HepG2 (cell line): ENCODE measurements around the gene COL8A2. TPM values are rescaled to one million over a fixed set of nuclear protein-coding genes. Genes with fewer than 3 reads are reported as not detected.
A peak's percentile ranks its signal among the peaks of the same experiment; 100 is the strongest.

Experiments used
- BHLHE40 ChIP-seq: IDR thresholded peaks from 2 replicates; pipeline ENCODE4 v1.6.1; 2011; ENCODE audit warnings: low read length, improper control_type of control experiment
- CENPT ChIP-seq: sonication (generic); formaldehyde crosslinking; IDR thresholded peaks from 2 replicates; pipeline ENCODE4 v1.8.0; 2022; ENCODE audit warnings: low read depth, mild to moderate bottlenecking, moderate library complexity, missing genetic modification reagents
- CREB1 ChIP-seq, 2 experiments: fragments of 450-650 bp in 1 of 2; IDR thresholded peaks; 2 replicates each; pipeline ENCODE4 v1.6.1; 2016 to 2017; ENCODE audit warnings: control low read depth in 1 of 2, mild to moderate bottlenecking in 1 of 2, missing compliant biosample characterization in 1 of 2, missing genetic modification characterization in 1 of 2
- DMAP1 ChIP-seq: IDR thresholded peaks from 2 replicates; pipeline ENCODE4 v1.6.1; 2016
- HNF1B ChIP-seq: sonication (generic); formaldehyde crosslinking; IDR thresholded peaks from 2 replicates; pipeline ENCODE4 v1.5.1; 2020; ENCODE audit warnings: mild to moderate bottlenecking, moderate library complexity, missing genetic modification reagents
- MLLT10 ChIP-seq: sonication (generic); formaldehyde crosslinking; IDR thresholded peaks from 2 replicates; pipeline ENCODE4 v1.4.0; 2020; ENCODE audit warnings: missing genetic modification reagents
- PHB2 ChIP-seq: fragments of 450-650 bp; IDR thresholded peaks from 2 replicates; pipeline ENCODE4 v1.6.1; 2018; ENCODE audit not compliant: partially characterized antibody
- RCOR2 ChIP-seq: IDR thresholded peaks from 2 replicates; pipeline ENCODE4 v1.6.1; 2016; ENCODE audit warnings: missing biosample characterization, missing genetic modification reagents
- SNAPC2 ChIP-seq: sonication (generic); formaldehyde crosslinking; IDR thresholded peaks from 2 replicates; pipeline ENCODE4 v1.8.1; 2022; ENCODE audit warnings: mild to moderate bottlenecking, missing genetic modification reagents
- TCF7 ChIP-seq: sonication (generic); IDR thresholded peaks from 2 replicates; pipeline ENCODE4 v1.6.1; 2016; ENCODE audit warnings: antibody characterized with exemption, low read depth
- TEF ChIP-seq: sonication (generic); formaldehyde crosslinking; IDR thresholded peaks from 2 replicates; pipeline ENCODE4 v1.5.0; 2020; ENCODE audit warnings: missing genetic modification reagents
- ZBTB20 ChIP-seq: sonication (generic); formaldehyde crosslinking; IDR thresholded peaks from 2 replicates; pipeline ENCODE4 v1.8.1; 2023; ENCODE audit warnings: missing genetic modification reagents, low read depth, mild to moderate bottlenecking, borderline replicate concordance
- ZNF160 ChIP-seq: sonication (generic); formaldehyde crosslinking; IDR thresholded peaks from 2 replicates; pipeline ENCODE4 v1.8.0; 2022; ENCODE audit warnings: mild to moderate bottlenecking, inconsistent platforms, missing genetic modification reagents
- ZNF605 ChIP-seq: sonication (generic); formaldehyde crosslinking; IDR thresholded peaks from 2 replicates; pipeline ENCODE4 v1.8.0; 2022; ENCODE audit warnings: mild to moderate bottlenecking, missing genetic modification reagents
- ZNF709 ChIP-seq: sonication (generic); formaldehyde crosslinking; IDR thresholded peaks from 2 replicates; pipeline ENCODE4 v1.5.0; 2020; ENCODE audit warnings: mild to moderate bottlenecking, missing genetic modification reagents
- ZSCAN21 ChIP-seq: sonication (generic); formaldehyde crosslinking; IDR thresholded peaks from 2 replicates; pipeline ENCODE4 v1.8.0; 2022; ENCODE audit warnings: mild to moderate bottlenecking, missing genetic modification reagents, moderate library complexity, borderline replicate concordance
- ZUFSP ChIP-seq: sonication (generic); formaldehyde crosslinking; IDR thresholded peaks from 2 replicates; pipeline ENCODE4 v1.9.0; 2021; ENCODE audit warnings: missing genetic modification reagents, mild to moderate bottlenecking, borderline replicate concordance
- polyA plus RNA-seq, 8 experiments: library from polyadenylated mRNA; depleted of rRNA in 3 of 8; stranded (reverse) in 7 of 8; unstranded in 1 of 8; fragments of >200 nt; fragmentation: Illumina TruSeq in 4 of 8; extraction: Trizol in 4 of 8; gene quantifications; 2 replicates each; pipeline versions ENCODE4 v1.2.1 to v1.2.3, GENCODE V29; 2011 to 2016; ENCODE audit warnings: low read depth in 4 of 8, missing spikeins in 1 of 8, mixed read lengths in 1 of 8; ENCODE audit not compliant: insufficient read depth in 1 of 8
- total RNA-seq, 5 experiments: library from RNA; depleted of rRNA; stranded (reverse); fragments of >200 nt; fragmentation: Illumina TruSeq; extraction: Trizol; gene quantifications; 2 replicates each; pipeline ENCODE4 v1.2.3, GENCODE V29; 2016; ENCODE audit warnings: low read depth in 1 of 5
- TF ChIP-seq, protein P1 (sequence below): sonication (generic); formaldehyde crosslinking; conservative IDR thresholded peaks from 2 replicates; pipeline ENCODE4 v1.4.0; 2020; ENCODE audit warnings: missing genetic modification reagents
- TF ChIP-seq, protein P2 (sequence below): sonication (generic); formaldehyde crosslinking; IDR thresholded peaks from 2 replicates; pipeline ENCODE4 v1.5.0; 2020; ENCODE audit warnings: missing genetic modification reagents
- TF ChIP-seq, protein P3 (sequence below): sonication (generic); formaldehyde crosslinking; IDR thresholded peaks from 2 replicates; pipeline ENCODE4 v1.4.0; 2020; ENCODE audit warnings: missing genetic modification reagents, low read depth, mild to moderate bottlenecking, borderline replicate concordance

COL8A2 gene
- total and polyA plus RNA-seq, 2 of the 13 experiments (the other 11 are each of a cell fraction or from before 2014, with no cell fraction given) = 0.13 to 0.24 TPM

- TF ChIP-seq ZSCAN21 = peak; percentile 64; the same call in 1 of the 2 replicates
- TF ChIP-seq TEF (CRISPR knock-in tag) = no peak
- TF ChIP-seq CREB1 (IDR thresholded peaks at IDR 0.05) = peak; percentile 87
- peak; percentile 96 for TF ChIP-seq CREB1 (CRISPR knock-in tag; IDR thresholded peaks at IDR 0.05)
- no peak for TF ChIP-seq ZUFSP (CRISPR knock-in tag)
- no peak for TF ChIP-seq TCF7
- TF ChIP-seq MLLT10 (CRISPR knock-in tag) = no peak
- TF ChIP-seq SNAPC2 (CRISPR knock-in tag) = no peak
- peak; percentile 93 for TF ChIP-seq HNF1B (CRISPR knock-in tag)
- TF ChIP-seq ZNF709 (CRISPR knock-in tag) = 0 out of 2 replicates have a peak, but pooled peaks have one; percentile 32
- TF ChIP-seq, protein P1, sequence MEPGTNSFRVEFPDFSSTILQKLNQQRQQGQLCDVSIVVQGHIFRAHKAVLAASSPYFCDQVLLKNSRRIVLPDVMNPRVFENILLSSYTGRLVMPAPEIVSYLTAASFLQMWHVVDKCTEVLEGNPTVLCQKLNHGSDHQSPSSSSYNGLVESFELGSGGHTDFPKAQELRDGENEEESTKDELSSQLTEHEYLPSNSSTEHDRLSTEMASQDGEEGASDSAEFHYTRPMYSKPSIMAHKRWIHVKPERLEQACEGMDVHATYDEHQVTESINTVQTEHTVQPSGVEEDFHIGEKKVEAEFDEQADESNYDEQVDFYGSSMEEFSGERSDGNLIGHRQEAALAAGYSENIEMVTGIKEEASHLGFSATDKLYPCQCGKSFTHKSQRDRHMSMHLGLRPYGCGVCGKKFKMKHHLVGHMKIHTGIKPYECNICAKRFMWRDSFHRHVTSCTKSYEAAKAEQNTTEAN (CRISPR knock-in tag) = no peak
- TF ChIP-seq CENPT (CRISPR knock-in tag) = no peak
- no peak; the same call in none of the 2 replicates for TF ChIP-seq ZNF605 (CRISPR knock-in tag)
- TF ChIP-seq, protein P2, sequence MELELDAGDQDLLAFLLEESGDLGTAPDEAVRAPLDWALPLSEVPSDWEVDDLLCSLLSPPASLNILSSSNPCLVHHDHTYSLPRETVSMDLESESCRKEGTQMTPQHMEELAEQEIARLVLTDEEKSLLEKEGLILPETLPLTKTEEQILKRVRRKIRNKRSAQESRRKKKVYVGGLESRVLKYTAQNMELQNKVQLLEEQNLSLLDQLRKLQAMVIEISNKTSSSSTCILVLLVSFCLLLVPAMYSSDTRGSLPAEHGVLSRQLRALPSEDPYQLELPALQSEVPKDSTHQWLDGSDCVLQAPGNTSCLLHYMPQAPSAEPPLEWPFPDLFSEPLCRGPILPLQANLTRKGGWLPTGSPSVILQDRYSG = 0 out of 2 replicates have a peak, but pooled peaks have one; percentile 50
- TF ChIP-seq DMAP1 (CRISPR knock-in tag) = peak; percentile 85
- TF ChIP-seq ZBTB20 (CRISPR knock-in tag) = no peak
- TF ChIP-seq BHLHE40 = no peak
- TF ChIP-seq, protein P3, sequence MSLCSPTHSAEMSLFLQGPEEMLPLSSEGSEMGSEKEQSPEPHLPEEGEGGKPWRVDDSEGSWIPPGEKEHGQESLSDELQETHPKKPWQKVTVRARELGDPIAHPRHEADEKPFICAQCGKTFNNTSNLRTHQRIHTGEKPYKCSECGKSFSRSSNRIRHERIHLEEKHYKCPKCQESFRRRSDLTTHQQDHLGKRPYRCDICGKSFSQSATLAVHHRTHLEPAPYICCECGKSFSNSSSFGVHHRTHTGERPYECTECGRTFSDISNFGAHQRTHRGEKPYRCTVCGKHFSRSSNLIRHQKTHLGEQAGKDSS (CRISPR knock-in tag) = peak; percentile 94; the same call in 1 of the 2 replicates
- no peak for TF ChIP-seq PHB2
- peak; percentile 52; the same call in 1 of the 2 replicates for TF ChIP-seq RCOR2 (CRISPR knock-in tag)
- peak; percentile 22; the same call in 1 of the 2 replicates for TF ChIP-seq ZNF160 (CRISPR knock-in tag)
These were observed 24.4 kb upstream of the COL8A2 start, which contains the start of gene TRAPPC3 (continued) for GRCh38 chr1:36149237-36149972.
